IgD-negative memory B cell (primary cell): ENCODE measurements around the gene CD163. TPM values are rescaled to one million over a fixed set of nuclear protein-coding genes. Genes with fewer than 3 reads are reported as not detected.
"Not testable (repeated sequence)": the region's sequence is repeated elsewhere in the genome, so short reads cannot be mapped to it uniquely, and the experiment has no call there.

Source experiments
- H3K27ac Mint-ChIP-seq, 3 donors: one replicate each; pipeline ENCODE4 v1.8.0; 2020 to 2022; ENCODE audit warnings: mild to moderate bottlenecking in 3 of 3, mixed read lengths in 3 of 3, moderate library complexity in 1 of 3
- H3K27me3 Mint-ChIP-seq: one replicate; pipeline ENCODE4 v1.8.0; 2021; ENCODE audit warnings: mixed read lengths
- H3K36me3 Mint-ChIP-seq: one replicate; pipeline ENCODE4 v1.8.0; 2020; ENCODE audit warnings: mild to moderate bottlenecking, mixed read lengths
- H3K4me1 Mint-ChIP-seq, 3 donors: one replicate each; pipeline ENCODE4 v1.8.0; 2020 to 2022; ENCODE audit warnings: mixed read lengths in 3 of 3, mild to moderate bottlenecking in 1 of 3
- H3K4me3 Mint-ChIP-seq, 4 donors: one replicate each; pipeline ENCODE4 v1.8.0; 2020 to 2022; ENCODE audit warnings: mild to moderate bottlenecking in 4 of 4, mixed read lengths in 4 of 4, moderate library complexity in 3 of 4
- H3K9me3 Mint-ChIP-seq, 3 donors: one replicate each; pipeline ENCODE4 v1.8.0; 2020 to 2021; ENCODE audit warnings: mixed read lengths in 3 of 3, mild to moderate bottlenecking in 1 of 3
- polyA plus RNA-seq: library from polyadenylated mRNA; unstranded; fragments of 300-500 nt; fragmentation: Illumina TruSeq; gene quantifications from one replicate; pipeline ENCODE4 v1.2.3, GENCODE V29; 2021

Gene CD163
- polyA plus RNA-seq, 1 donor from 2014 or later: 0.24 TPM

DNA sequence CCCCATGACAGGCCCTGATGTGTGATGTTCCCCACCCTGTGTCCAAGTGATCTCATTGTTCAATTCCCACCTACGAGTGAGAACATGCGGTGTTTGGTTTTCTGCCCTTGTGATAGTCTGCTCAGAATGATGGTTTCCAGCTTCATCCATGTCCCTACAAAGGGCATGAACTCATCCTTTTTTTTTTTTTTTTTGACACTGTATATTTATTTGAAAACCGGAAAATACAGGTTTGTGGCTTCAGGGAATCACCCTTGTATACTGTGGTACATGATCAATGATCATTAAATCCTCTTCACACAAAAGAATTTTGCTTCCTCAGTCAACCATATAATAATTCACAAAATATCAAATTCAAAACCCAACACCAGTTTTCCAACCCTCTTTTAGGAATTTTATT lies 66.1 kb downstream of the CD163 start:
- not testable (repeated sequence) for H3K27ac Mint-ChIP-seq, H3K4me3 Mint-ChIP-seq, H3K9me3 Mint-ChIP-seq, H3K4me1 Mint-ChIP-seq, H3K36me3 Mint-ChIP-seq
- H3K27me3 Mint-ChIP-seq: peaks cover 26% of the 10 kb centered on the region

- peaks cover 2% of the 10 kb centered on the region for H3K36me3 Mint-ChIP-seq
- peaks cover 16% of the 10 kb centered on the region for H3K27me3 Mint-ChIP-seq
- peaks cover 0 to 2% (median 0%) of the 10 kb centered on the region in 3 donors for H3K4me1 Mint-ChIP-seq
- peaks cover 0 to 3% (median 0%) of the 10 kb centered on the region in 3 donors for H3K9me3 Mint-ChIP-seq
- no peak overlapping the region for H3K4me3 Mint-ChIP-seq
- no peak overlapping the region for H3K27ac Mint-ChIP-seq
Observed at GRCh38 chr12:7434670-7435069, 68.9 kb downstream of the CD163 start.

GRCh38 chr12:7433276-7433822 lies 70.2 kb downstream of the CD163 start:
- peaks cover 2% of the 10 kb centered on the region for H3K36me3 Mint-ChIP-seq
- no peak overlapping the region for H3K27ac Mint-ChIP-seq
- peaks cover 8% of the 10 kb centered on the region for H3K27me3 Mint-ChIP-seq
- H3K4me3 Mint-ChIP-seq: no peak overlapping the region
- no peaks in the 10 kb centered on the region for H3K4me1 Mint-ChIP-seq
- no peaks in the 10 kb centered on the region for H3K9me3 Mint-ChIP-seq

- H3K36me3 Mint-ChIP-seq: peaks cover 2% of the 10 kb centered on the region
- no peak overlapping the region for H3K4me3 Mint-ChIP-seq
- no peak overlapping the region for H3K27ac Mint-ChIP-seq
- no peaks in the 10 kb centered on the region for H3K9me3 Mint-ChIP-seq
- H3K4me1 Mint-ChIP-seq: no peaks in the 10 kb centered on the region
- H3K27me3 Mint-ChIP-seq: peaks cover 5% of the 10 kb centered on the region
Observed at GRCh38 chr12:7431993-7432685, 71.4 kb downstream of the CD163 start.

Other genes starting within 250 kb of the CD163 start
- gene ACSM4, start 199.7 kb downstream of the CD163 start, polyA plus RNA-seq: not detected
- not detected for gene CD163L1, start 59.6 kb downstream of the CD163 start, polyA plus RNA-seq
- not detected for gene APOBEC1, start 162.1 kb upstream of the CD163 start, polyA plus RNA-seq
- not detected for gene GDF3, start 192.0 kb upstream of the CD163 start, polyA plus RNA-seq
- gene DPPA3, start 207.7 kb upstream of the CD163 start, polyA plus RNA-seq: not detected
- 1.3 TPM for gene CLEC4C, start 243.6 kb upstream of the CD163 start, polyA plus RNA-seq